ENCODE data around the gene UBE2J2. TPM values are rescaled to one million over a fixed set of nuclear protein-coding genes. Genes with fewer than 3 reads are reported as not detected.

The UBE2J2 gene
- total RNA-seq: 34.7 TPM
- 67.1 TPM for polyA plus RNA-seq
- long read RNA-seq, donor 1, partial matches to known transcripts: 0 of 3 reads
- long read RNA-seq, donor 1, other reads (novel, unspliced or antisense): 0 of 3 reads
- long read RNA-seq, donor 2, transcript UBE2J2-202 (7 exons, 1,733 nt): major isoform, 20 of 27 reads
- long read RNA-seq, donor 2, partial matches to known transcripts: 0 of 27 reads
- long read RNA-seq, donor 2, other reads (novel, unspliced or antisense): 0 of 27 reads
- long read RNA-seq, donor 3, transcript UBE2J2-202 (7 exons, 1,733 nt): major isoform, 21 of 40 reads
- long read RNA-seq, donor 3, partial matches to known transcripts: 13 of 40 reads
- long read RNA-seq, donor 3, other reads (novel, unspliced or antisense): 0 of 40 reads
- long read RNA-seq, donor 4, transcript UBE2J2-202 (7 exons, 1,733 nt): major isoform, 5 of 17 reads
- long read RNA-seq, donor 4, partial matches to known transcripts: 8 of 17 reads
- long read RNA-seq, donor 4, other reads (novel, unspliced or antisense): 0 of 17 reads
- long read RNA-seq, donor 5, transcript UBE2J2-202 (7 exons, 1,733 nt): major isoform, 14 of 22 reads
- long read RNA-seq, donor 5, partial matches to known transcripts: 0 of 22 reads
- long read RNA-seq, donor 5, other reads (novel, unspliced or antisense): 0 of 22 reads
- long read RNA-seq, donor 6, transcript UBE2J2-202 (7 exons, 1,733 nt): major isoform, 15 of 17 reads
- long read RNA-seq, donor 6, partial matches to known transcripts: 0 of 17 reads
- long read RNA-seq, donor 6, other reads (novel, unspliced or antisense): 0 of 17 reads
- long read RNA-seq, donor 7, transcript UBE2J2-202 (7 exons, 1,733 nt): major isoform, 15 of 18 reads
- long read RNA-seq, donor 7, partial matches to known transcripts: 0 of 18 reads
- long read RNA-seq, donor 7, other reads (novel, unspliced or antisense): 0 of 18 reads
- long read RNA-seq, donor 8, transcript UBE2J2-202 (7 exons, 1,733 nt): major isoform, 8 of 10 reads
- long read RNA-seq, donor 8, partial matches to known transcripts: 0 of 10 reads
- long read RNA-seq, donor 8, other reads (novel, unspliced or antisense): 0 of 10 reads
- long read RNA-seq, donor 9, transcript UBE2J2-202 (7 exons, 1,733 nt): major isoform, 12 of 14 reads
- long read RNA-seq, donor 9, partial matches to known transcripts: 0 of 14 reads
- long read RNA-seq, donor 9, other reads (novel, unspliced or antisense): 0 of 14 reads
- long read RNA-seq, donor 10, transcript UBE2J2-202 (7 exons, 1,733 nt): major isoform, 11 of 15 reads
- long read RNA-seq, donor 10, partial matches to known transcripts: 0 of 15 reads
- long read RNA-seq, donor 10, other reads (novel, unspliced or antisense): 0 of 15 reads

GRCh38 chr1:1273512-1274298 lies at the start of gene UBE2J2:
TSS of gene UBE2J2 (minus strand) at chr1:1273854. CDS start at chr1:1267992, 5,862 bp downstream.
- Histone ChIP-seq H3K4me1 (ENCODE audit: control insufficient read depth in 2 of 2, insufficient read depth in 2 of 2, low read length in 2 of 2) (peaks cover 23 to 39% of the 10 kb centered on the region in 2 donors), H3K27ac (ENCODE audit: low read depth in 1 of 2, low read length in 1 of 2) (peak within 1 kb of the TSS; percentile 26 to 79), H3K36me3 (ENCODE audit: control insufficient read depth in 2 of 2, insufficient read depth in 2 of 2, low read length in 1 of 2) (peaks cover 7 to 15% of the 10 kb centered on the region in 2 donors), H3K4me3 (ENCODE audit: low read length in 2 of 2) (peak within 1 kb of the TSS; percentile 76 to 95), H3K9me3 (ENCODE audit: control insufficient read depth in 2 of 2, insufficient read depth in 1 of 2, low read length in 1 of 2) (no peaks in the 10 kb centered on the region), H3K27me3 (ENCODE audit: control insufficient read depth in 2 of 2, insufficient read depth in 1 of 2, low read length in 1 of 2) (no peaks in the 10 kb centered on the region)
- under 1% methylated on average over 105 of the region's 105 CpGs for WGBS
- DNase-seq (ENCODE audit: low read depth in 6 of 9, low spot score in 9 of 9): peak; percentile 68 to 94 (median 85)

DNA sequence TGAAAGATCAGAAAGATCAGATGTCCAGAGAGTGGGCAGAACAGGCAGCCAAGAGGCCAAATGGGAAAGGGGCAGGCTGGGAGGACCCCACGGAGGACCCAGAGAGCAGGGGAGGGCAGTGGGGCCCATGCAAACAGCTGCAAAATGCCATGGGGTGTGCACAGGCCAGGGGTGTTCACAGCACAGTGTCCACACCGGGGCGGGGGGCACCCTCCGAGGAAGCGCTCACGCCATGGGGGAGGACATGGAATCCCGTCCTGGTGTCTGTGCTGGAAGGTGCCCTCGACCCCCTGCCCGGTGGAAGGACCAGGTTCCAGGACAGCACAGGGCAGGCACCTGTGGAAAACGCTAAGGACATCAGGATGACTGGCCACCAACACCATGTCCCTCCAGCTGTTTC lies 49.3 kb upstream of the UBE2J2 start:
- Histone ChIP-seq H3K27me3 (ENCODE audit: control insufficient read depth in 2 of 2, insufficient read depth in 1 of 2, low read length in 1 of 2) (no peaks in the 10 kb centered on the region), H3K4me3 (ENCODE audit: low read length in 2 of 2) (no peak overlapping the region), H3K9me3 (ENCODE audit: control insufficient read depth in 2 of 2, insufficient read depth in 1 of 2, low read length in 1 of 2) (no peaks in the 10 kb centered on the region), H3K4me1 (ENCODE audit: control insufficient read depth in 2 of 2, insufficient read depth in 2 of 2, low read length in 2 of 2) (peaks cover 26 to 29% of the 10 kb centered on the region in 2 donors), H3K27ac (ENCODE audit: low read depth in 1 of 2, low read length in 1 of 2) (no peak overlapping the region), H3K36me3 (ENCODE audit: control insufficient read depth in 2 of 2, insufficient read depth in 2 of 2, low read length in 1 of 2) (peaks cover 36 to 37% of the 10 kb centered on the region in 2 donors)
- WGBS: over 99% methylated on average over 10 of the region's 10 CpGs
- no peak for DNase-seq (ENCODE audit: low read depth in 6 of 9, low spot score in 9 of 9)

- H3K4me1 ChIP-seq (ENCODE audit: control insufficient read depth in 2 of 2, insufficient read depth in 2 of 2, low read length in 2 of 2): peaks cover 26 to 29% of the 10 kb centered on the region in 2 donors
- H3K36me3 ChIP-seq (ENCODE audit: control insufficient read depth in 2 of 2, insufficient read depth in 2 of 2, low read length in 1 of 2): peaks cover 32 to 34% of the 10 kb centered on the region in 2 donors
- H3K9me3 ChIP-seq (ENCODE audit: control insufficient read depth in 2 of 2, insufficient read depth in 1 of 2, low read length in 1 of 2): no peaks in the 10 kb centered on the region
- no peak for DNase-seq (ENCODE audit: low read depth in 6 of 9, low spot score in 9 of 9)
- 96% methylated on average over 14 of the region's 14 CpGs for WGBS
- no peak overlapping the region for H3K27ac ChIP-seq (ENCODE audit: low read depth in 1 of 2, low read length in 1 of 2)
- H3K27me3 ChIP-seq (ENCODE audit: control insufficient read depth in 2 of 2, insufficient read depth in 1 of 2, low read length in 1 of 2): no peaks in the 10 kb centered on the region
- no peak overlapping the region for H3K4me3 ChIP-seq (ENCODE audit: low read length in 2 of 2)
These were observed 48.8 kb upstream of the UBE2J2 start for GRCh38 chr1:1322418-1322817.

GRCh38 chr1:1321477-1321876 lies 47.8 kb upstream of the UBE2J2 start:
- 97% methylated on average over 8 of the region's 8 CpGs for WGBS
- H3K9me3 ChIP-seq (ENCODE audit: control insufficient read depth in 2 of 2, insufficient read depth in 1 of 2, low read length in 1 of 2): no peaks in the 10 kb centered on the region
- no peak overlapping the region for H3K4me3 ChIP-seq (ENCODE audit: low read length in 2 of 2)
- no peak overlapping the region for H3K27ac ChIP-seq (ENCODE audit: low read depth in 1 of 2, low read length in 1 of 2)
- DNase-seq (ENCODE audit: low read depth in 6 of 9, low spot score in 9 of 9): no peak
- H3K4me1 ChIP-seq (ENCODE audit: control insufficient read depth in 2 of 2, insufficient read depth in 2 of 2, low read length in 2 of 2): peaks cover 25% of the 10 kb centered on the region in 2 donors
- peaks cover 32 to 34% of the 10 kb centered on the region in 2 donors for H3K36me3 ChIP-seq (ENCODE audit: control insufficient read depth in 2 of 2, insufficient read depth in 2 of 2, low read length in 1 of 2)
- no peaks in the 10 kb centered on the region for H3K27me3 ChIP-seq (ENCODE audit: control insufficient read depth in 2 of 2, insufficient read depth in 1 of 2, low read length in 1 of 2)

DNA sequence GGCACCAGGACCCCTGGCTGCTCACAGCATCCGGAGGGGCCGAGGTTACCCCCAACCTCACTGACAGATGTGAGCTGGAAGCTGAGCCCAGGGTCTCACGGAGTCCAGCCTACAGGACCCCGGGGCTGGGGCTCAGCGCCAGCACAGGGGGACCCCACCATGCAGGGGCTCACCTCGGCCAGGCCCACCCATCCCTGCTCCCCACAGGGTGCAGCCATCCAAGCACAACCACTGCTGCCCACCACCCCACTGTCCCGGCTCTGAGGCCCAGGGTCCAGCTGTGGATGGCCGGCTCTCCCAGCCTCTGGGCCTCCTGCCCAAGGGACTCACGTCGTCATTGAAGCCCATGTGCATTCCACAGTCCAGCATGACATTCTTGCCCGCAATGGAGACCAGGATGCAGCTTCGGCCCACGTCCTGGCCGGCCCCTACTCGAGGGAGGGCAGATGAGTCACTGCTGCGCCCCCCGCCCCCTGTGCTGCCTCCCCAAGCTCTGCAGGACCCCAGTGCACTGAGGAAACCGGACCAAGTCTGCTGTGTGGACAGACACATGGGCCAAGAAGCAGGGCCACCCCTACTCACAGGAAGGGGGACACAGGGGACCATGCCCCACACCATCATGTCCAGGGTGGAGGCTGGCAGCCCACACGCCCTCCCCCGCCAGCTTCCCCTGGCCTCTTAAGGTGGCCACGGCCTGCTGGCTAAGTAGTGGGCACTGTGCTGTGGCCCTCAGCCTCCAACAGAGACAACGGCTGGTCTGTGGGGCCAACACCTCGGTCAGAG lies 47.2 kb upstream of the UBE2J2 start:
- no peaks in the 10 kb centered on the region for H3K9me3 ChIP-seq (ENCODE audit: control insufficient read depth in 2 of 2, insufficient read depth in 1 of 2, low read length in 1 of 2)
- 97% methylated on average over 23 of the region's 23 CpGs for WGBS
- H3K27ac ChIP-seq (ENCODE audit: low read depth in 1 of 2, low read length in 1 of 2): no peak overlapping the region
- no peak overlapping the region for H3K4me3 ChIP-seq (ENCODE audit: low read length in 2 of 2)
- peaks cover 32 to 34% of the 10 kb centered on the region in 2 donors for H3K36me3 ChIP-seq (ENCODE audit: control insufficient read depth in 2 of 2, insufficient read depth in 2 of 2, low read length in 1 of 2)
- DNase-seq (ENCODE audit: low read depth in 6 of 9, low spot score in 9 of 9): no peak
- H3K27me3 ChIP-seq (ENCODE audit: control insufficient read depth in 2 of 2, insufficient read depth in 1 of 2, low read length in 1 of 2): no peaks in the 10 kb centered on the region
- H3K4me1 ChIP-seq (ENCODE audit: control insufficient read depth in 2 of 2, insufficient read depth in 2 of 2, low read length in 2 of 2): peaks cover 19% of the 10 kb centered on the region in 2 donors

- 91% methylated on average over 13 of the region's 13 CpGs for WGBS
- Histone ChIP-seq H3K36me3 (ENCODE audit: control insufficient read depth in 2 of 2, insufficient read depth in 2 of 2, low read length in 1 of 2) (peaks cover 42% of the 10 kb centered on the region in 2 donors), H3K27ac (ENCODE audit: low read depth in 1 of 2, low read length in 1 of 2) (no peak overlapping the region), H3K4me1 (ENCODE audit: control insufficient read depth in 2 of 2, insufficient read depth in 2 of 2, low read length in 2 of 2) (peaks cover 9 to 10% of the 10 kb centered on the region in 2 donors), H3K4me3 (ENCODE audit: low read length in 2 of 2) (no peak overlapping the region), H3K27me3 (ENCODE audit: control insufficient read depth in 2 of 2, insufficient read depth in 1 of 2, low read length in 1 of 2) (no peaks in the 10 kb centered on the region), H3K9me3 (ENCODE audit: control insufficient read depth in 2 of 2, insufficient read depth in 1 of 2, low read length in 1 of 2) (no peaks in the 10 kb centered on the region)
- DNase-seq (ENCODE audit: low read depth in 6 of 9, low spot score in 9 of 9): no peak
These were observed 45.9 kb upstream of the UBE2J2 start for GRCh38 chr1:1319646-1319941.

DNA sequence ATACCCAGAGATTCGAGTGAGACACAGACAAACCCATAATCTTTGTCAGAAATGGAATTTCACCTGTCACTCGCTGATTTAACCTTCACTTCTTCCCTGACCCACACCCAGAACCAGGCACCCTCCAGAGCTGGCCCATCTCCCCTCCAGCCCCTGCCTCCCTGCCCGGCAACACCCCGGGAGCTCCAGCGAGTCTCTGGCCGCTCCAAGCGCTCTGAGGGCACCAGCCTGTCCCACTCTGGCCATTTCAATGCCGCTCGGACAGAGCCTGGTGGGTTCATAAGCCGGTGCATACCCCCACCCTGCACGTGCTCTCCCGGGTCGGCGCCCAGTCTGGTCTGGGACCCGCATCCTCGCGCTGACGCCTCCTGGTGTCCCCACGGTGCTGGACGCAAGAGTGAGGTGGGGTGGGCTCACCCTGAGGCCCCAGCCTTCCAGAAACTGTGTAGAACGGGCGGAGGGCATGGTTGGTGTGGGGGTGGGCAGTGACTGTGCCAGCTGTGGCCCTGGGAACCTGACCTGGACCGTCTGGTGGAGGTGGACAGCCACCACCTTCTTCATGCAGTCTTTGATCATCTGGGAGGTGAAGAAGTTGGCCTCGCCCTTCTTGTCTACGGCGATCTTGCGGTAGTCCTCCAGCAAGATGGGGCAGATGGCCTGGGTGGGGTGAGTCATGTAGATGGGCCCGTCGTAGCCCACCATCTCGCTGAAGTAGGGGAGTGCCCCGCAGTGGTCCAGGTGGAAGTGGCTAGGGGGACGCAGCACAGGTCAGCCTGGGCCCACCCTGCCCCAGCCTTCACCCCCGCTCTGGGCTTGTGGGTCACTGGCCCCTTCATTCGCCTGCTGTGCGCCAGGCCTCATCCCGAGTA lies 45.4 kb upstream of the UBE2J2 start:
- peaks cover 9 to 10% of the 10 kb centered on the region in 2 donors for H3K4me1 ChIP-seq (ENCODE audit: control insufficient read depth in 2 of 2, insufficient read depth in 2 of 2, low read length in 2 of 2)
- WGBS: 96% methylated on average over 36 of the region's 36 CpGs
- H3K36me3 ChIP-seq (ENCODE audit: control insufficient read depth in 2 of 2, insufficient read depth in 2 of 2, low read length in 1 of 2): peaks cover 47% of the 10 kb centered on the region in 2 donors
- no peak overlapping the region for H3K27ac ChIP-seq (ENCODE audit: low read depth in 1 of 2, low read length in 1 of 2)
- no peaks in the 10 kb centered on the region for H3K9me3 ChIP-seq (ENCODE audit: control insufficient read depth in 2 of 2, insufficient read depth in 1 of 2, low read length in 1 of 2)
- no peaks in the 10 kb centered on the region for H3K27me3 ChIP-seq (ENCODE audit: control insufficient read depth in 2 of 2, insufficient read depth in 1 of 2, low read length in 1 of 2)
- H3K4me3 ChIP-seq (ENCODE audit: low read length in 2 of 2): no peak overlapping the region
- DNase-seq (ENCODE audit: low read depth in 6 of 9, low spot score in 9 of 9): no peak
